ENCODE results near the gene SPHK2. TPM values are rescaled to one million over a fixed set of nuclear protein-coding genes. Genes with fewer than 3 reads are reported as not detected.
"Not testable (repeated sequence)": the region's sequence is repeated elsewhere in the genome, so short reads cannot be mapped to it uniquely, and the experiment has no call there.

Gene SPHK2
- total RNA-seq, 1 donor from 2014 or later: 36.4 TPM

DNA sequence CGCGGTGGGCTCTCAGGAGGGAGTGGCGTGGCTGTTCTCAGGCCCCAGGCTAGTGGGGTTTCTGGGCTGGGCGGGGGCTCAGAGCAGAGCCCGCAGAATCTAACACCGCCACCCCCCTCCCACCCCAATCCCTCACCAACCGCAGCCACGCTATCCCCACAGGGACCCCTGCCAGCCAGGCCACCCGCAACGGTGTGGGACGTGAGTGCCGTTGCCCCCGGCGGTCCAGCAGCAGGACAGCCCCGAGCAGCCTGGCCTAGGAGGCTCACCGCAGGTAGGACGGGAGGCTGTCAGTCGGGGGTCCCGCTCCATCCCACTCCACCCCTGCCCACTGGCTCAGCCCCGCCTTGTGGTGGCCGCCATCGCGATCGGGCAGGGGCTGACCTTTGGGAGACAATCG is 53.7 kb downstream of the SPHK2 start, which contains the start of gene NTN5:
TSS of gene NTN5 (minus strand) at position 24 of the 400 bp plus-strand sequence. CDS start 2,031 bp downstream, outside the sequence.
- H3K4me1 Mint-ChIP-seq: peaks cover 7% of the 10 kb centered on the region
- H3K27me3 Mint-ChIP-seq: no peaks in the 10 kb centered on the region
- intact Hi-C loops (cut with micrococcal nuclease): no loop called here
- H3K36me3 Mint-ChIP-seq (ENCODE audit: low read depth): no peaks in the 10 kb centered on the region
- peaks cover 10% of the 10 kb centered on the region for H3K9me3 Mint-ChIP-seq
- H3K4me3 Mint-ChIP-seq: no peak within 1 kb of the TSS
- DNase-seq: no peak
- no peak within 1 kb of the TSS for H3K27ac Mint-ChIP-seq

DNA sequence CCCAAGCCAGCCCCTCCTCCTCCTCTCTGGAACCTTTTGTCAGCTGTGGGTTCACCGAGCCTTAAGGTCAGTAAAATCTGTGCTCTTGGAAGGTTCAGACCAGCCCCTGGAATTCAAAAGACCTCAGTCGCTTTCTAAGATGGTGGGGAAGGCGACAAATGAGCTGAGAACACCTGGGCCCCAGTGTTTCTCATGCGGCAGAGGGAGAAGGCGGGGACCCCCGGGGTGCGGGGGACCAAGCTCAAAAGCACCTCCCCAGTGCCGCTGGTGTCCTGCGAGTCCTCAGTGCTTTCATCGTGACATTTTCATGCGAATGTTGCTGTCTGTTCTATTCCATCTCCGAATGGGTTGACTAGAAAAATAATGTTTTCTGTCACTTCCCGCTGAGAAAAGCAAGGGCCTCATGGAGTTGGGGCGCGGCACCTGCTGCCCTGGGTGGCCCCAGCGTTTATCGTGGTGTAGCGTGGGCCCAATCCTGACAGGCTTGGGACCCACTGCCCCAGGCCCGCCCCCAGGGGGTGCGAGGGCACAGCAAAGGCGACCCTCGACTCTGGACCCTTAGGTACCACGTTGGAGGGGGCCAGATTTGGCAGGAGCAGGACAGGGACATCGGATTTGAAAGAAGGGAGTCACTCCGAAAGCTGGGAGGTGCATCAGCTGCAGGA is 54.3 kb downstream of the SPHK2 start:
- no peak overlapping the region for H3K27ac Mint-ChIP-seq
- intact Hi-C loops (cut with micrococcal nuclease): loop anchor here (2.0 kb wide), 1 partner anchor 65 kb away; no protein-coding TSS in a partner anchor
- peaks cover 7% of the 10 kb centered on the region for H3K4me1 Mint-ChIP-seq
- H3K36me3 Mint-ChIP-seq (ENCODE audit: low read depth): no peaks in the 10 kb centered on the region
- no peak overlapping the region for H3K4me3 Mint-ChIP-seq
- DNase-seq: no peak
- peaks cover 10% of the 10 kb centered on the region for H3K9me3 Mint-ChIP-seq
- no peaks in the 10 kb centered on the region for H3K27me3 Mint-ChIP-seq

DNA sequence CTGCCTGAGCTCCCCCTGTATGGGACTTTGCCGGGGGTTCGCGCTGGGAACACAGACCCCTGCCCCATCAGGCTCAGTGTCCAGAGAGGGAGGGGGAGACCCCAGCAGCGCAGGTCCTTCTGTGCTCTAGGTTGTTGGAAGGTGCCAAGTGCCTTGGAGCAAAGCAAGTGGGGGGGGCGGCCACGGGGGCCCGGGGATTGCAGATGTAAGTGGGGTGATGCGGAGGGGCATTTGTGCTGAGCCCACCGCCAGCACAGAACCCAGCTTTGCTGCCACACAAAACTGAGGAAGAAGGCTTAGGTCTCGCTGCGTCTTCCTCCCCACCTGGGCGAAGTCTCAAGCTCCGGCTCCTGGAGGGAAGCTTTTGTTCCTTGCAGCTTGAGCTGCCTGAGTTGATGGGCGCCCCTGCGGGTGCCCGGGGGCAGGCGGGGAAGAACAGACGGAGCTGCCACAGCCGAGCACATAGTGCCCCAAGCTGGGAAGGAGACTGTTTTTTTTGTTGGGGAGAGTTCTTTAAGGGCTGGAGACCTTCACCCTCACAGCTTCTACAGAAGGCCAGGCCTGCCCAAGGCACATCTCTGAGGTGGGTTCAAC is 55.0 kb downstream of the SPHK2 start:
- H3K27ac Mint-ChIP-seq: no peak overlapping the region
- no peak for DNase-seq
- H3K4me3 Mint-ChIP-seq: no peak overlapping the region
- intact Hi-C loops (cut with micrococcal nuclease): loop anchor here (2.0 kb wide), 1 partner anchor 64 kb away; no protein-coding TSS in a partner anchor
- no peaks in the 10 kb centered on the region for H3K36me3 Mint-ChIP-seq (ENCODE audit: low read depth)
- peaks cover 7% of the 10 kb centered on the region for H3K4me1 Mint-ChIP-seq
- H3K9me3 Mint-ChIP-seq: peaks cover 6% of the 10 kb centered on the region
- H3K27me3 Mint-ChIP-seq: no peaks in the 10 kb centered on the region

- Mint-ChIP-seq H3K4me1 (peaks cover 7% of the 10 kb centered on the region), H3K4me3 (no peak overlapping the region), H3K36me3 (ENCODE audit: low read depth) (no peaks in the 10 kb centered on the region), H3K9me3 (no peaks in the 10 kb centered on the region), H3K27me3 (no peaks in the 10 kb centered on the region), H3K27ac (no peak overlapping the region)
- intact Hi-C loops (cut with micrococcal nuclease): loop anchor here (1.0 to 2.0 kb wide), 2 partner anchors 29 to 64 kb away; partner anchors contain the start of gene CA11
- DNase-seq: peak; percentile 93
Observed at GRCh38 chr19:48674921-48675824, 55.9 kb downstream of the SPHK2 start.

DNA sequence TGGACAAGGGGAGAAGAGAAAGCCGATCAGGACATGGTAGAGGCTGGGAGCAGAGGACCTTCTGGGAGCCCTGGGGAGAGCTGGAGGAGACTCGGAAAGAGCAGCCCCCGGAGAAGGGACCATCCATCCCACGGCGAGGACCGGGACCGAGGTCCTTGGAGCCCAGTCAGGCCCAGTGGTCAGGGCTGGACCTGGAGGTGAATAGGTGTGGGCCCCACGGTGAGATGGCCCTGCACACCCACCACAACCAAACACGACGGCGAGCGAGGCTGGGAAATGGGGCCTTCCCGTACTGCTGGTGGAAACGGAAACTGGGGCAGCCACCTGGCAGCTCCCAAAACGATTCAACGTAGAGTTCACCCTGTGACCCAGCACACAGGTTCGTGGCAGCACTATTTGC is 57.2 kb downstream of the SPHK2 start:
- Mint-ChIP-seq H3K27ac (no peak overlapping the region), H3K4me1 (peaks cover 7% of the 10 kb centered on the region), H3K4me3 (no peak overlapping the region), H3K9me3 (no peaks in the 10 kb centered on the region), H3K27me3 (no peaks in the 10 kb centered on the region), H3K36me3 (ENCODE audit: low read depth) (no peaks in the 10 kb centered on the region)
- intact Hi-C loops (cut with micrococcal nuclease): no loop called here
- no peak for DNase-seq

DNA sequence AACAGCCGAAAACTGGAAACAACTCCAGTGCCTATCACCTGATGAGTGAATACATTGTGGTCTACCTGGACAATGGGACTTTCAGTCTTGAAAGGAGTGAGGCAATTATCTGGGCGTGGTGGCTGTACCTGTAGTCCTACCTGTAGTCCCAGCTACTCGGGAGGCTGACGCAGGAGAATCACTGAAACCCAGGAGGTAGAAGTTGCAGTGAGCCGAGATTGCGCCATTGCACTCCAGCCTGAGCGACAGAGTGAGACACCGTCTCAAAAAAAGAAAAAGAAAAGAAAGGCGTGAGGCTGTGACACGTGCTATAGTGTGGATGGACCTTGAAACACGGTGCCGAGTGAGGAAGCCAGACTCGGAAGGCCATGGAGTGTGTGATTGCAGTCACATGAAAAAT is 57.6 kb downstream of the SPHK2 start:
- no peak overlapping the region for H3K4me3 Mint-ChIP-seq
- no peak overlapping the region for H3K27ac Mint-ChIP-seq
- H3K36me3 Mint-ChIP-seq (ENCODE audit: low read depth): no peaks in the 10 kb centered on the region
- intact Hi-C loops (cut with micrococcal nuclease): no loop called here
- H3K9me3 Mint-ChIP-seq: no peaks in the 10 kb centered on the region
- DNase-seq: no peak
- H3K27me3 Mint-ChIP-seq: no peaks in the 10 kb centered on the region
- H3K4me1 Mint-ChIP-seq: peaks cover 7% of the 10 kb centered on the region

DNA sequence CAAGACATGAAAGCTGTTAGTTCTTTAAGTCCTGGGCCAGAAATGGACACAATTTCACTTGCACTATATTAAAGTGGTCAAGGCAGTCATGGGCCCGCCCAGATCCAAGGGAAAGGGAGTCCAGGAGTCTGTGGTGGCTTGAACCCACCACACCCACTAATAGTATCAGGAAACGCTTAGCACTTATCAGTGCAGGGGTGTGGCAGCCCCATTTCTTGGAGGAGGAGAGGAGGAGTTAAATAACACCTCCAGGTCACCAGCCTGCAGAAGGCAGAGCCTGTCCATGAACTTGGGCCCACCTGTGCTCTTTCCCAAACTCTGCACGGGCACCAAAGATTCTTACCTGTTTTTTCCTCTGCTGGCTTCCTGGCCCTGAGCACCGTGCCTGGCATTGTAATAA is 58.9 kb downstream of the SPHK2 start:
- no peak for DNase-seq
- Mint-ChIP-seq H3K27ac (no peak overlapping the region), H3K27me3 (no peaks in the 10 kb centered on the region), H3K9me3 (no peaks in the 10 kb centered on the region), H3K4me1 (peaks cover 7% of the 10 kb centered on the region), H3K36me3 (ENCODE audit: low read depth) (no peaks in the 10 kb centered on the region), H3K4me3 (no peak overlapping the region)
- intact Hi-C loops (cut with micrococcal nuclease): no loop called here

DNA sequence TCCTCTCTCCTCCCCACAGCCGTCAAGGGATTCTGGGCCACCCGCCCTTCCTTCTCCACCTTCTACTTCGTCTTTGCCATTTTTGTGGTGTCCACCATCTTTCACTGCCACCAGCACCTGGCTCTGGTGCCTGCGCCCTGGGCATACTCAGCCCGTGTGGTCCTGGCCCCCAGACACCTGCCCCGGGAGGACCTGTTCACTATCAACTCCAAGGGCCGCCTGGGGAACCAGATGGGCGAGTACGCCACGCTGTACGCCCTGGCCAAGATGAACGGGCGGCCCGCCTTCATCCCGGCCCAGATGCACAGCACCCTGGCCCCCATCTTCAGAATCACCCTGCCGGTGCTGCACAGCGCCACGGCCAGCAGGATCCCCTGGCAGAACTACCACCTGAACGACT is 60.7 kb downstream of the SPHK2 start:
- intact Hi-C loops (cut with micrococcal nuclease); H3K36me3 Mint-ChIP-seq (ENCODE audit: low read depth); H3K4me1 Mint-ChIP-seq; H3K27ac Mint-ChIP-seq; DNase-seq; H3K9me3 Mint-ChIP-seq; H3K4me3 Mint-ChIP-seq; H3K27me3 Mint-ChIP-seq: not testable (repeated sequence)

Other genes starting within 250 kb of the SPHK2 start
- 75.5 and 77.7 TPM in 2 replicates for gene KDELR1, start 228.0 kb upstream of the SPHK2 start, total RNA-seq
- gene GRIN2D, start 225.8 kb upstream of the SPHK2 start, total RNA-seq: 0.16 and 0.26 TPM in 2 replicates
- 89.1 and 90.6 TPM in 2 replicates for gene GRWD1, start 173.5 kb upstream of the SPHK2 start, total RNA-seq
- gene KCNJ14, start 163.9 kb upstream of the SPHK2 start, total RNA-seq: 2.4 TPM in 2 replicates
- gene CYTH2, start 150.1 kb upstream of the SPHK2 start, total RNA-seq: 30.6 and 31.6 TPM in 2 replicates
- 3.0 and 3.6 TPM in 2 replicates for gene LMTK3, start 107.7 kb upstream of the SPHK2 start, total RNA-seq
- not detected in 2 replicates for gene SULT2B1, start 67.3 kb upstream of the SPHK2 start, total RNA-seq
- not detected in 2 replicates for gene SPACA4, start 12.8 kb upstream of the SPHK2 start, total RNA-seq
- gene FAM83E, start 4.4 kb upstream of the SPHK2 start, total RNA-seq: 5.1 and 6.4 TPM in 2 replicates
- gene RPL18, start 328 bp upstream of the SPHK2 start, total RNA-seq: 1,885 and 1,938 TPM in 2 replicates
- gene DBP, start 17.9 kb downstream of the SPHK2 start, total RNA-seq: 10.7 and 11.2 TPM in 2 replicates
- 10.9 and 12.5 TPM in 2 replicates for gene CA11, start 26.7 kb downstream of the SPHK2 start, total RNA-seq
- 0.30 and 0.78 TPM in 2 replicates for gene NTN5, start 53.5 kb downstream of the SPHK2 start, total RNA-seq
- not detected in 2 replicates for gene FUT2, start 76.5 kb downstream of the SPHK2 start, total RNA-seq
- 1.2 and 1.4 TPM in 2 replicates for gene MAMSTR, start 100.2 kb downstream of the SPHK2 start, total RNA-seq
- gene RASIP1, start 121.1 kb downstream of the SPHK2 start, total RNA-seq: 0.71 and 0.82 TPM in 2 replicates
- gene IZUMO1, start 127.4 kb downstream of the SPHK2 start, total RNA-seq: 0.21 TPM in 1 of 2 replicates, not detected in the other
- 0.23 and 0.26 TPM in 2 replicates for gene FUT1, start 133.1 kb downstream of the SPHK2 start, total RNA-seq
- gene FGF21, start 136.0 kb downstream of the SPHK2 start, total RNA-seq: not detected in 2 replicates
- gene BCAT2, start 191.5 kb downstream of the SPHK2 start, total RNA-seq: 90.3 and 95.7 TPM in 2 replicates
- gene HSD17B14, start 217.0 kb downstream of the SPHK2 start, total RNA-seq: 0.44 and 0.47 TPM in 2 replicates
- gene PLEKHA4, start 249.1 kb downstream of the SPHK2 start, total RNA-seq: 1.8 and 1.9 TPM in 2 replicates

Measured in activated CD4-positive, alpha-beta T cell treated with anti-CD3 and anti-CD28 coated beads, Interleukin-2, amount 10 ng/mL, durations not matched to agents 24 days and 14 days (primary cell).